ENCODE results near the gene FLNB. TPM values are rescaled to one million over a fixed set of nuclear protein-coding genes. Genes with fewer than 3 reads are reported as not detected.

FLNB gene
- total and polyA plus RNA-seq, 2 of the 4 experiments (the other 2 are of a cell fraction): 78.0 to 136 TPM

DNA sequence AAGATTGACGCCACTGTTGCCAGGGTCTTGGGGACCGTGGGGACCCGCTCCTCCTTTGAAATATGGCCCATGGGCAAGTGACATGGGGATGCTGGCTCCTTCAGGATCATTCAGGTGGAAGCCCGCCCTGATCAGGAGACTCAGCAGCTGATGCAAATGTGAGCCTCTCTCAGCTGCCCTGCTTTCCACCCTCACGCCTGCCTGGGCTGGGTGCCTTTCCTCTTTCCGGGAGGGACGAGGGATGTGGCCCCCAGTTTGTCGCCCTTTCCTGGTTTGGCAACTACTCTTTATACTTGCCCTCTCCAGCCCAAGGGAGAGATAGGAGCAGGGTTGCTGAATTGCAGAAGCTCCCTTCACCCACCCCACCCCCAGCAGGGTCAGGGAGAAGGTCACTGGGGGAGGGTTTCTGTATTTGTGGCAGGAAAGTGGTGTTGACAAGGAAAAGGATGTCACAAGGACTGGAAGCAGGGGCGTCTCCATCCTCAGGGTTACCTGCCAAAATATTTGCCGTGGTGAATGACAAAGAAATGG is 180.8 kb downstream of the FLNB start:
- peaks cover 2% of the 10 kb centered on the region; the same call in 1 of the 2 replicates for H3K27me3 ChIP-seq (ENCODE audit: control insufficient read depth, insufficient read depth, low read length)
- no peaks in the 10 kb centered on the region for H3K4me1 ChIP-seq (ENCODE audit: control insufficient read depth, insufficient read depth, low read length)
- 73% methylated on average over 3 of the region's 10 CpGs; no CpG with 5 or more reads in 1 of the 2 experiments for WGBS, 2 experiments (ENCODE audit: extremely low coverage in 2 of 2, insufficient read length in 1 of 2)
- TF ChIP-seq POLR2A (IDR thresholded peaks at IDR 0.05; ENCODE audit: low read depth, low read length) (no peak), RAD21 (IDR thresholded peaks at IDR 0.05; ENCODE audit: low read length) (no peak), CHD1 (IDR thresholded peaks at IDR 0.05; ENCODE audit: low read depth, low read length) (no peak), FOS (IDR thresholded peaks at IDR 0.05; ENCODE audit: low read depth, low read length) (no peak), MAFK (IDR thresholded peaks at IDR 0.05; ENCODE audit: low read depth, low read length) (no peak), BHLHE40 (IDR thresholded peaks at IDR 0.05; ENCODE audit: low read depth, low read length) (no peak), SMC3 (IDR thresholded peaks at IDR 0.05; ENCODE audit: low read depth, low read length) (no peak), CEBPB (IDR thresholded peaks at IDR 0.05; ENCODE audit: low read depth, low read length) (no peak), NFE2L2 (IDR thresholded peaks at IDR 0.05; ENCODE audit: low read depth, low read length) (no peak)
- TF ChIP-seq, protein P1, sequence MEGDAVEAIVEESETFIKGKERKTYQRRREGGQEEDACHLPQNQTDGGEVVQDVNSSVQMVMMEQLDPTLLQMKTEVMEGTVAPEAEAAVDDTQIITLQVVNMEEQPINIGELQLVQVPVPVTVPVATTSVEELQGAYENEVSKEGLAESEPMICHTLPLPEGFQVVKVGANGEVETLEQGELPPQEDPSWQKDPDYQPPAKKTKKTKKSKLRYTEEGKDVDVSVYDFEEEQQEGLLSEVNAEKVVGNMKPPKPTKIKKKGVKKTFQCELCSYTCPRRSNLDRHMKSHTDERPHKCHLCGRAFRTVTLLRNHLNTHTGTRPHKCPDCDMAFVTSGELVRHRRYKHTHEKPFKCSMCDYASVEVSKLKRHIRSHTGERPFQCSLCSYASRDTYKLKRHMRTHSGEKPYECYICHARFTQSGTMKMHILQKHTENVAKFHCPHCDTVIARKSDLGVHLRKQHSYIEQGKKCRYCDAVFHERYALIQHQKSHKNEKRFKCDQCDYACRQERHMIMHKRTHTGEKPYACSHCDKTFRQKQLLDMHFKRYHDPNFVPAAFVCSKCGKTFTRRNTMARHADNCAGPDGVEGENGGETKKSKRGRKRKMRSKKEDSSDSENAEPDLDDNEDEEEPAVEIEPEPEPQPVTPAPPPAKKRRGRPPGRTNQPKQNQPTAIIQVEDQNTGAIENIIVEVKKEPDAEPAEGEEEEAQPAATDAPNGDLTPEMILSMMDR (conservative IDR thresholded peaks at IDR 0.05; ENCODE audit: low read depth, low read length): no peak
- no peak overlapping the region for H2AK9ac ChIP-seq (replicated peaks; ENCODE audit: low read depth, low read length, poor library complexity)
- in situ Hi-C loops (cut with MboI; ENCODE audit: low sequenced_read_pairs): loop anchor here (5.0 to 25.0 kb wide), 2 partner anchors 113 to 223 kb away; no protein-coding TSS in a partner anchor
- no peaks in the 10 kb centered on the region for H3K9me1 ChIP-seq (ENCODE audit: insufficient read depth, low read length)
- no peak overlapping the region for H4K5ac ChIP-seq (ENCODE audit: low read depth, low read length)
- H3K14ac ChIP-seq (replicated peaks; ENCODE audit: low read depth, low read length): no peak overlapping the region
- DNase-seq (no peak), ATAC-seq (ENCODE audit: low read depth) (no peak)
- no peaks in the 10 kb centered on the region for H4K20me1 ChIP-seq (ENCODE audit: insufficient read depth, low read length)
- no peak overlapping the region for H3K27ac ChIP-seq (ENCODE audit: insufficient read depth, low read length)
- H2BK20ac ChIP-seq (ENCODE audit: low read depth, low read length): no peak overlapping the region
- no peak overlapping the region for H3K4me3 ChIP-seq (ENCODE audit: insufficient read depth, low read depth, low read length)
- no peaks in the 10 kb centered on the region for H3K36me3 ChIP-seq (ENCODE audit: control insufficient read depth, insufficient read depth, low read length)
- BruUV-seq (replicated peaks): no TSS peak
- H2AK5ac ChIP-seq (ENCODE audit: low read depth, low read length): no peak overlapping the region
- H3K4ac ChIP-seq (ENCODE audit: low read depth, low read length): no peak overlapping the region
- intact Hi-C loops (cut with micrococcal nuclease): loop anchor here (5.0 kb wide), 1 partner anchor 223 kb away; no protein-coding TSS in a partner anchor
- H3K9me3 ChIP-seq (ENCODE audit: control insufficient read depth, insufficient read depth, low read length): no peaks in the 10 kb centered on the region
- no peak overlapping the region for H2BK120ac ChIP-seq (ENCODE audit: low read depth, low read length)
- H4K8ac ChIP-seq (ENCODE audit: low read depth in 2 of 2, low read length in 2 of 2): no peak overlapping the region
- H3K79me1 ChIP-seq (ENCODE audit: low read depth in 1 of 2, low read length in 2 of 2): no peaks in the 10 kb centered on the region
- dilution Hi-C loops (cut with HindIII; ENCODE audit: low sequenced_read_pairs, unreplicated experiment): no loop called here
- no peak overlapping the region for H4K91ac ChIP-seq (ENCODE audit: insufficient read depth, low read depth, low read length)
- no peak overlapping the region for H2BK5ac ChIP-seq (ENCODE audit: low read depth, low read length, poor library complexity, severe bottlenecking)
- H3K18ac ChIP-seq (ENCODE audit: low read depth, low read length): no peak overlapping the region
- no peak overlapping the region for H2BK15ac ChIP-seq (ENCODE audit: low read depth, low read length)
- no peak overlapping the region for H2AFZ ChIP-seq (replicated peaks; ENCODE audit: low read length, poor library complexity)
- CTCF ChIA-PET: interaction anchor here (1.1 to 3.6 kb wide), 4 partner anchors 12 to 117 kb away, joined by 4 to 19 read pairs (median 11); partner anchors contain the start of genes HTD2 and RPP14
- POLR2A ChIA-PET (ENCODE audit: unreplicated experiment): no interaction called here
- no peak overlapping the region for H3K4me2 ChIP-seq (ENCODE audit: low read depth, low read length)
- no peak overlapping the region for H3K23ac ChIP-seq (ENCODE audit: low read depth, low read length)
- H3K56ac ChIP-seq (ENCODE audit: extremely low read depth, insufficient read depth, low read length): no peak overlapping the region
- H3K9ac ChIP-seq (ENCODE audit: low read depth, low read length): no peak overlapping the region
